ENCODE results near the gene CST11. TPM values are rescaled to one million over a fixed set of nuclear protein-coding genes. Genes with fewer than 3 reads are reported as not detected.

Gene CST11
- polyA plus RNA-seq, 1 donor (not counting 4 experiments of a cell fraction or from before 2014, with no cell fraction given): not detected

DNA sequence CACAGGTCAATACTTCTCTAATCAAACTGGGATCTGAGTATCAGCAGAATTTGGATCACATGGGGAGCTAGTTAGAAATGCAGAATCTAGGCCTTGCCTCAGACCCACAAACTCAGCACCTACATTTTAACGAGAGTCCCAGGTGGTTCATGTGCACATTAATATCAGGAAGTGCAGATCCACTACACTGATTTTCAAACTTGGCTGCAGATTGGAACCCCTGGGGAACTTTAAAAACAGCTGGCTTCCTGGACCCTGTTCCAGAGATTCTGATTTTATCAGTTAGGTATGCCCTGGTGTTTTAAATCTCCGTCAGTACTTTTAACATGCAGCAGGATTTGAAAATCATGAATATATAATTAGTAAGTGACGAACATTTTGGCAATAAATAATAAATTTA, 36.3 kb upstream of the CST11 start:
- no peak overlapping the region for H3K4me2 ChIP-seq (ENCODE audit: control insufficient read depth, extremely low read depth, insufficient read depth, low read depth, low read length)
- no peak overlapping the region for H3K4me3 ChIP-seq (ENCODE audit: control insufficient read depth in 2 of 3, extremely low read depth in 1 of 3, insufficient read depth in 2 of 3, low read depth in 1 of 3, low read length in 3 of 3)
- no peaks in the 10 kb centered on the region for H3K36me3 ChIP-seq (ENCODE audit: control insufficient read depth in 2 of 2, extremely low read depth in 1 of 2, insufficient read depth in 2 of 2, low read length in 2 of 2)
- no peak overlapping the region for H3K9ac ChIP-seq (ENCODE audit: control insufficient read depth, extremely low read depth, insufficient read depth, low read length)
- no peaks in the 10 kb centered on the region for H3K79me2 ChIP-seq (ENCODE audit: control insufficient read depth, insufficient read depth, low read length)
- DNase-seq (ENCODE audit: low read depth, low spot score) (no peak), FAIRE-seq (no peak)
- H4K20me1 ChIP-seq (ENCODE audit: control insufficient read depth, extremely low read depth, insufficient read depth, low read length): no peaks in the 10 kb centered on the region
- H2AFZ ChIP-seq (ENCODE audit: control insufficient read depth, low read length): no peak overlapping the region
- no peaks in the 10 kb centered on the region for H3K9me3 ChIP-seq (ENCODE audit: control insufficient read depth, low read depth, low read length)
- H3K27me3 ChIP-seq (ENCODE audit: control insufficient read depth, extremely low read depth, insufficient read depth, low read length): no peaks in the 10 kb centered on the region
- dilution Hi-C loops (cut with MboI; ENCODE audit: extremely low pct_ligation_motif_present, low sequenced_read_pairs): no loop called here
- no peak overlapping the region for H3K27ac ChIP-seq (ENCODE audit: control insufficient read depth, insufficient read depth, low read length)
- H3K9me1 ChIP-seq (ENCODE audit: control insufficient read depth, extremely low read depth, insufficient read depth, low read length): no peaks in the 10 kb centered on the region
- TF ChIP-seq, protein P1, sequence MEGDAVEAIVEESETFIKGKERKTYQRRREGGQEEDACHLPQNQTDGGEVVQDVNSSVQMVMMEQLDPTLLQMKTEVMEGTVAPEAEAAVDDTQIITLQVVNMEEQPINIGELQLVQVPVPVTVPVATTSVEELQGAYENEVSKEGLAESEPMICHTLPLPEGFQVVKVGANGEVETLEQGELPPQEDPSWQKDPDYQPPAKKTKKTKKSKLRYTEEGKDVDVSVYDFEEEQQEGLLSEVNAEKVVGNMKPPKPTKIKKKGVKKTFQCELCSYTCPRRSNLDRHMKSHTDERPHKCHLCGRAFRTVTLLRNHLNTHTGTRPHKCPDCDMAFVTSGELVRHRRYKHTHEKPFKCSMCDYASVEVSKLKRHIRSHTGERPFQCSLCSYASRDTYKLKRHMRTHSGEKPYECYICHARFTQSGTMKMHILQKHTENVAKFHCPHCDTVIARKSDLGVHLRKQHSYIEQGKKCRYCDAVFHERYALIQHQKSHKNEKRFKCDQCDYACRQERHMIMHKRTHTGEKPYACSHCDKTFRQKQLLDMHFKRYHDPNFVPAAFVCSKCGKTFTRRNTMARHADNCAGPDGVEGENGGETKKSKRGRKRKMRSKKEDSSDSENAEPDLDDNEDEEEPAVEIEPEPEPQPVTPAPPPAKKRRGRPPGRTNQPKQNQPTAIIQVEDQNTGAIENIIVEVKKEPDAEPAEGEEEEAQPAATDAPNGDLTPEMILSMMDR (optimal IDR thresholded peaks at IDR 0.05 in 1 of 3, IDR thresholded peaks at IDR 0.05 in 1 of 3, conservative IDR thresholded peaks at IDR 0.05 in 1 of 3; ENCODE audit: extremely low read depth in 1 of 3, insufficient read depth in 2 of 3, low read length in 3 of 3): no peak
- no peak for TF ChIP-seq EZH2 (IDR thresholded peaks at IDR 0.05; ENCODE audit: low read length)
- peaks cover 3% of the 10 kb centered on the region for H3K4me1 ChIP-seq (ENCODE audit: control insufficient read depth, extremely low read depth, insufficient read depth, low read length)

DNA sequence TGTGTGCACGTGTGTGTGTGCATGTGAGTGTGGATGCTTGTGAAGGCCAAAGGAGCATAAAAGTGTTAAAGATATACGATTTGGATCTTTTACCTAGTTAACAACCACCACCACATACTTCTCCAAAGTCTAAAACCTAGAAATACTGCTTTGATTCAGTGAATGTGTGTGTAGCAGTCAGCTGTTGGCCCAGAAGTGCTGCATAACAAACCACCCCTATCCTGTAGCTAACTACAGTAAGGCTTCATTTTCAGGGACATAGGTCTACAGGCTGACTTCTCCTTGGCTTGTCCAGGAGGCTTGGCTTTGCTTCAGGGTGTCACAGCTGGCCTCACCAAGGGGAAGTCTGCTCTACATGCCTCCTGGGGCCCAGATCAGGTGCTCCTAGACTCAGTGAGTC, 35.8 kb upstream of the CST11 start:
- Histone ChIP-seq H3K27ac (ENCODE audit: control insufficient read depth, insufficient read depth, low read length) (no peak overlapping the region), H3K9ac (ENCODE audit: control insufficient read depth, extremely low read depth, insufficient read depth, low read length) (no peak overlapping the region), H3K36me3 (ENCODE audit: control insufficient read depth in 2 of 2, extremely low read depth in 1 of 2, insufficient read depth in 2 of 2, low read length in 2 of 2) (no peaks in the 10 kb centered on the region), H3K79me2 (ENCODE audit: control insufficient read depth, insufficient read depth, low read length) (no peaks in the 10 kb centered on the region), H3K4me3 (ENCODE audit: control insufficient read depth in 2 of 3, extremely low read depth in 1 of 3, insufficient read depth in 2 of 3, low read depth in 1 of 3, low read length in 3 of 3) (no peak overlapping the region), H3K9me1 (ENCODE audit: control insufficient read depth, extremely low read depth, insufficient read depth, low read length) (no peaks in the 10 kb centered on the region), H3K4me2 (ENCODE audit: control insufficient read depth, extremely low read depth, insufficient read depth, low read depth, low read length) (no peak overlapping the region), H2AFZ (ENCODE audit: control insufficient read depth, low read length) (no peak overlapping the region), H3K9me3 (ENCODE audit: control insufficient read depth, low read depth, low read length) (no peaks in the 10 kb centered on the region), H3K4me1 (ENCODE audit: control insufficient read depth, extremely low read depth, insufficient read depth, low read length) (peaks cover 3% of the 10 kb centered on the region), H3K27me3 (ENCODE audit: control insufficient read depth, extremely low read depth, insufficient read depth, low read length) (no peaks in the 10 kb centered on the region), H4K20me1 (ENCODE audit: control insufficient read depth, extremely low read depth, insufficient read depth, low read length) (no peaks in the 10 kb centered on the region)
- dilution Hi-C loops (cut with MboI; ENCODE audit: extremely low pct_ligation_motif_present, low sequenced_read_pairs): no loop called here
- DNase-seq (ENCODE audit: low read depth, low spot score) (no peak), FAIRE-seq (no peak)
- TF ChIP-seq, protein P1 (optimal IDR thresholded peaks at IDR 0.05 in 1 of 3, IDR thresholded peaks at IDR 0.05 in 1 of 3, conservative IDR thresholded peaks at IDR 0.05 in 1 of 3; ENCODE audit: extremely low read depth in 1 of 3, insufficient read depth in 2 of 3, low read length in 3 of 3): no peak
- no peak for TF ChIP-seq EZH2 (IDR thresholded peaks at IDR 0.05; ENCODE audit: low read length)
